IgD-negative memory B cell (primary cell): Measurements from ENCODE around the gene DNAJC5G. TPM values are rescaled to one million over a fixed set of nuclear protein-coding genes. Genes with fewer than 3 reads are reported as not detected.

Source experiments
- H3K27ac Mint-ChIP-seq, 3 donors: one replicate each; pipeline ENCODE4 v1.8.0; 2020 to 2022; ENCODE audit warnings: mild to moderate bottlenecking in 3 of 3, mixed read lengths in 3 of 3, moderate library complexity in 1 of 3
- H3K27me3 Mint-ChIP-seq: one replicate; pipeline ENCODE4 v1.8.0; 2021; ENCODE audit warnings: mixed read lengths
- H3K36me3 Mint-ChIP-seq: one replicate; pipeline ENCODE4 v1.8.0; 2020; ENCODE audit warnings: mild to moderate bottlenecking, mixed read lengths
- H3K4me1 Mint-ChIP-seq, 3 donors: one replicate each; pipeline ENCODE4 v1.8.0; 2020 to 2022; ENCODE audit warnings: mixed read lengths in 3 of 3, mild to moderate bottlenecking in 1 of 3
- H3K4me3 Mint-ChIP-seq, 4 donors: one replicate each; pipeline ENCODE4 v1.8.0; 2020 to 2022; ENCODE audit warnings: mild to moderate bottlenecking in 4 of 4, mixed read lengths in 4 of 4, moderate library complexity in 3 of 4
- H3K9me3 Mint-ChIP-seq, 3 donors: one replicate each; pipeline ENCODE4 v1.8.0; 2020 to 2021; ENCODE audit warnings: mixed read lengths in 3 of 3, mild to moderate bottlenecking in 1 of 3
- polyA plus RNA-seq: library from polyadenylated mRNA; unstranded; fragments of 300-500 nt; fragmentation: Illumina TruSeq; gene quantifications from one replicate; pipeline ENCODE4 v1.2.3, GENCODE V29; 2021

DNAJC5G gene
- polyA plus RNA-seq, 1 donor from 2014 or later: not detected

DNA sequence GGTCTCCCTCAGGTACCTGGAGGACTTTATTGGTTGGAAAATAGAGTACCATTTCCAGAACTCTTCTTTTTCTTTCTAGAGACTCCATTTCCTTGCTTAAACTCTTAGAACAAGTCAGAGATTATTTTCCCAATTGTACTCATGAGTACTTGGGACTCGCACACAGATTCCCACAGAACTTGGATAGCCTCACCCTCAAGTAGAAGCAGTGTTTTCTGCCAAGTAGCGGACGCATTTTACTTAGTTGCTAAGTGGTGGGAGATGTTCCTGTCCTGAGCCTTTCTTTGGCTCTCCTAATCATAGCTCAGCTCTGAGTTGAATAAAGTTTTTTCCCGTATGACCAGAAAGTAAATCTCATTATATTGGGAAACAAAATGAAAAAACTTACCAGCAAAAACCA lies 29.6 kb upstream of the DNAJC5G start:
- Mint-ChIP-seq H3K27ac (no peak overlapping the region), H3K9me3 (no peaks in the 10 kb centered on the region), H3K36me3 (peaks cover 2% of the 10 kb centered on the region)

DNA sequence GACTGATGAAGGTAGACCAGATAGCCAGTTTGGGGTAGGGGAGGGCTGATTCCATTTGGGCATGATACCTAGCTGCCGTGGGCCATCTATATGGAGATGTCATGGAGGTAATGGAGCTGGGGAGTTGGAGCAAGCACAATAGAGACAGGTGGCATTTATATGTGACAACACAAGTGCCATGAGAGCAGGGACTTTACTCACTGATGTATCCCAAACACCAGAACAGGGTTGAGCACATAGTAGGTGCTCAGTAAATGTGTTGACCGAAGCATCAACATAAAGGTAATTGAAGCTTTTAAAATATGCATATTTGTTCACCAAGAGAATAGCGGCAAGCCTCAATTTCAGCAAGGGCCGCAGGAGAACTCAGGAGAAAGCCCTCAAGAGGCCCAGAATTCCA lies 27.3 kb upstream of the DNAJC5G start:
- Mint-ChIP-seq H3K27ac (no peak overlapping the region), H3K36me3 (peaks cover 2% of the 10 kb centered on the region), H3K4me1 (peaks cover 0 to 6% (median 0%) of the 10 kb centered on the region in 3 donors), H3K4me3 (no peak overlapping the region), H3K9me3 (no peaks in the 10 kb centered on the region), H3K27me3 (peaks cover 15% of the 10 kb centered on the region)

More for the DNA sequence above, 29.6 kb upstream of the DNAJC5G start:
- H3K4me1 Mint-ChIP-seq: no peaks in the 10 kb centered on the region
- no peak overlapping the region for H3K4me3 Mint-ChIP-seq
- peaks cover 3% of the 10 kb centered on the region for H3K27me3 Mint-ChIP-seq

DNA sequence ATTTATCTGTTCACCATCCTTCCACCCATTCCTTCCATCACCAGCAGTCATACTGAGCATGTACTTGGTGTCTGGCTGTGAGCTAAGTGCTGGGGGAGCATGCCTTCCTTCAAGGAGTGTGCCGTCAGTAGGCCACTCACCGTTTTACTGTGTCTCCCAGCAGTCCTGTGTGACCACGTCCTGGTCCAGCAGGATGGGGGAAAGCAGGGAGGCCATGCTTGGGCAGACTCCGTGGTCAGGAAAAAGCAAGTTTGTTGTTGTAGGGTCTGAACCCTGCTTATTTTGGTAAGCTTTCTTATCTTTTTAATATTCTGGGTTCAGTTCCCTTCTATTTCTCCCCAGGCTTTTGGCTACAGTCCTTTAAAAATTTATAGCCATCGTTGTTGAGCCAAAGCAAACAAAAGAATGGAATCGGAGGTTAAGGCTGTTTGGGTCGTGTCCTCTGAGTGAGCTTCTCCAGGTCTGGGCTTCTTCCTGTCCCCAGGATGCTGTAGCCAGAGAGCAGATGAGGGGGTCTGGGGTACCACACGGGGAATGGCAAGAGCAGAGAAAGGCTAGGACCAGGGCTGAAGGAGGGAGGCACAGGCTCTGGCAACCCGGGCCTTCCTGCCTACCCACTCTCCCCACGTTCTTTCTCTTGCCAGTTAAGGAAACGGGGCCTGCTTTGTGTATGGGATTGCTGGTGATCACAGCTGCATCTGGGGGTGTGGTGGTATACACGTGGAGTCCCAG lies 25.9 kb upstream of the DNAJC5G start:
- Mint-ChIP-seq H3K4me3 (no peak overlapping the region), H3K36me3 (no peaks in the 10 kb centered on the region), H3K4me1 (peaks cover 0 to 6% (median 0%) of the 10 kb centered on the region in 3 donors), H3K9me3 (no peaks in the 10 kb centered on the region), H3K27ac (peak overlapping the region in 1 of 3 donors; percentile 23), H3K27me3 (peaks cover 15% of the 10 kb centered on the region)

DNA sequence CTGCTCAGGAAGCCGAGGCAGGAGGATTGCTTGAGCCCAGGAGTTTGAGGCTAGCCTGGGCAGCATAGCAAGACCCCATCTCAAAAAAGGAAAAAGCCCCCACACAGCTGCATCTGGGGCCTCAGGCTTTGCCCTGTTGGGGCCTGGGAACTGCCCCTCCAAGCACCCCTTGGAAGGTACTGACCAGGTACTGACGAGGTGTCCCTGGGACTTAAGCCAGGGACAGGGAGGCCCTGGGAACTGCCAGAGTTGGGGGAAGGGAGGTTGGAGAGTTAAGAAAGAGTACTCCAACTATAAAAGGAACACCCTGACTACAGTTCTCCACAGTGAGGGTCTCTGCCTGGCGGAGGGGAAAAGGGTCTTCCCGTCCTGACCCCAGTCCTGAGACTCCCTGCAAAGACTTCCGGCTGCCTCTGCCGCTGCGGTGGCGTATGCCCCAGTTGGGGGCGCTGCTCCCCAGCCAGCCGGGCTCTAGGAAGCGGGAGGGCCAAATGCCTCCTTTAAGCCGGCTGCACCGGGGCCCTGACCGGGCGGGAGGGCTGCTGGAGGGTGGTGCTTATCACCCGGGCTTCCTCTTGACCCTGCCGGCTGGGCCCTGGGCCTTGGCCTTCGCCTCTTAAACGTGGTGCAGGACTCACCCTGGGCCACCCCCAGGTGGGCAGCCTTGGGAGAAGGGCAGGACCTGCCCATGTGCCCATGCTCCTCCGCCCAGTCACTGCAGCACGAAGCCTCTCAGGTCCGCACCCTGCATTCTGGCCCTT lies 25.2 kb upstream of the DNAJC5G start:
- H3K27me3 Mint-ChIP-seq: peaks cover 18% of the 10 kb centered on the region
- H3K4me3 Mint-ChIP-seq: no peak overlapping the region
- no peak overlapping the region for H3K27ac Mint-ChIP-seq

DNA sequence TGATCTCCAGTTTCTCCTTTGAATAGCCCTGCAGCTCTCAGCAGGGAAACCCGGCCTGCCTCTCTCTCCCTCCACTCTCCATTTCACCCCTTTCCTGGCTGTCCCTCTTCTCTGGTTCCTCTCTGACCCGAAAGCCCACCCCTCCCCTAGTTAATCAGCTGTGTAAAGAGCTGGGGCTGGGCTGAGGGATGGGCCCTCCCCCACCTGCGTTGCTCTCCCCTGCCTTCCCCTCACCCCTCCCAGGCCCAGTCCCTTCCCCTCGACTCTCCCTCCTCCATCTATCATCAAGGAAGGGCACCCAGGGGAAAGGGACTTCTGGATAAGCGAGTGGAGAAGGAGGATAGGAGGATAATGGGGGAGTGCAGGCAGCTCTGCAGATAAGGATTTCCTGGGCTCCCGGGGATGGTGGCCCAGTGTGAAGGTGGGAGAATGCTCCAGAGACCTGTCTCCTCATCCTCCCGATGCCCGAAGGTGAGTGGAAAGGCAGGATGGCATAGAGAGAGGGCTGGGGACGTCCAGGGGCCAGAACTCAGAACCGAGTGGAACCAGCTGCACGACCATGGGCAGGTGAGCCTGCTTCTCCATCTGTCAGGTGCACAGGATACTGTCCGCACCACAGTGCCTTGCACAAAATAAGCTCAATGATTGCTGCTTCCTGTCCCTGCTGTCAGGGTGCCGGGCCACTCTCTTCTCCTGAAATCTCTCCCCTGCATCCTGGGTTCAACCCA lies 24.4 kb upstream of the DNAJC5G start:
- no peaks in the 10 kb centered on the region for H3K36me3 Mint-ChIP-seq
- H3K4me3 Mint-ChIP-seq: peak overlapping the region in 1 of 4 donors; percentile 10
- no peaks in the 10 kb centered on the region for H3K9me3 Mint-ChIP-seq
- no peak overlapping the region for H3K27ac Mint-ChIP-seq
- peaks cover 22% of the 10 kb centered on the region for H3K27me3 Mint-ChIP-seq
- peaks cover 0 to 6% (median 0%) of the 10 kb centered on the region in 3 donors for H3K4me1 Mint-ChIP-seq

More for the DNA sequence above, 25.2 kb upstream of the DNAJC5G start:
- H3K9me3 Mint-ChIP-seq: no peaks in the 10 kb centered on the region
- no peaks in the 10 kb centered on the region for H3K36me3 Mint-ChIP-seq
- peaks cover 0 to 6% (median 0%) of the 10 kb centered on the region in 3 donors for H3K4me1 Mint-ChIP-seq

DNA sequence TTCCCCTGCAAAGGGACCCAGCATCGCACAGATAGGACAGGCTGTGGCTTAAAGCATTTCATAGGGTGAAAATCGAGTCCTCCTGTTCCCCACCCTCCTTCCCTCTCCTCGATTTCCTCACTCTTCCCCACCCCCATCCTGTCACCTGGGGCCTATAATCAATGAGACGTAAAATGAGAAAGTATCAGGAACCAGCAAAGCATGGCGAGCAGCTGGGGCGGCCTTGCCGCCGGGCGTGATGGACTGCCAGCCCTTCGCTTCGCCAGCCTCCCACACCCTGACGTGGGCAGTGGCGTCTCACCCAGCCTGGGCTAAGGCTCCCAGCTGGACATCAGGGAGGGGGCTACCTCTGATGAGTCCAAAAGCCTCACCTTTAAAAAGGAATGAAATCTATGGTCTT lies 23.5 kb upstream of the DNAJC5G start:
- H3K27me3 Mint-ChIP-seq: peaks cover 26% of the 10 kb centered on the region
- H3K4me1 Mint-ChIP-seq: peaks cover 0 to 6% (median 0%) of the 10 kb centered on the region in 3 donors
- no peak overlapping the region for H3K27ac Mint-ChIP-seq
- no peaks in the 10 kb centered on the region for H3K36me3 Mint-ChIP-seq
- H3K4me3 Mint-ChIP-seq: no peak overlapping the region
- no peaks in the 10 kb centered on the region for H3K9me3 Mint-ChIP-seq

DNA sequence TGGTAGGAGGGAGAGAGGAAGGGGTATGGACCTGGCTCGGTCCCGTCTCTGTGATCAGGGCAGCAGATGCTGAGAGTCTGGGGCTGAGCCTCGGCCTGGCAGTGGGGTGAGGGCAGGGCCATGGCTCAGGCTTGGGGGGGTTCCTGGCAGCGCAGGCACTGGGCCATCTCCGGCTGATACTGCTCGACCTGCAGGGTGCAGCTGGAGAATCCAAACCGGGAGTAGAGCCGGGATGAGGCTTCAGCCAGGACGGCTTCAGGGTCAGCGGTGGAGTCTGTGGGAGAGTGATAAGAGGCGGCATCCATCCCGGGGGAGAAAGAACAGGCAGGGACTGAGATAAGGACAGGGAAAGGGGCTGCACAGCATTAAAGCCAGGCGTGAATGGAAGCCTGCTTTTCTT lies 20.0 kb upstream of the DNAJC5G start:
- H3K4me3 Mint-ChIP-seq: no peak overlapping the region
- H3K9me3 Mint-ChIP-seq: no peaks in the 10 kb centered on the region
- peaks cover 42% of the 10 kb centered on the region for H3K27me3 Mint-ChIP-seq
- peaks cover 1% of the 10 kb centered on the region for H3K36me3 Mint-ChIP-seq
- peaks cover 0 to 6% (median 0%) of the 10 kb centered on the region in 3 donors for H3K4me1 Mint-ChIP-seq
- no peak overlapping the region for H3K27ac Mint-ChIP-seq

DNA sequence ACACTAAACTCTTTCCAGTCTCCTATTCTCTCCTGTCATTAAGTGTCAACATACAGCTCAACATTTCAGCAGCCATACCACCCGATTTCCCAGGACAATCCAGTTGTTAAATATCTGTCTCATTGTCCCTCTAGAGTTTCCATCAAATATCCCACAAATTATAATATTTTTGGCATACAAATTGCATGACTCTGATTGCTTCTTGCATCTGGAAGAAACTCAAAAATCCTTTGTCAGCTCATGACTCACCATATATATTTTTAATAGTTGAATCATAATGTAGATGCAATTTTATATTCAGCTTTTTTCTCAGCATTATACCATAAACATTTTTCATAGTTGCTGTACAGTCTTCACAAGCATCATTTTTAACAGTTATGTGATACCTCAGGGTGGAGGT lies 19.6 kb upstream of the DNAJC5G start:
- Mint-ChIP-seq H3K27ac (no peak overlapping the region), H3K27me3 (peaks cover 42% of the 10 kb centered on the region), H3K4me1 (peaks cover 0 to 6% (median 0%) of the 10 kb centered on the region in 3 donors), H3K36me3 (peaks cover 1% of the 10 kb centered on the region), H3K9me3 (no peaks in the 10 kb centered on the region), H3K4me3 (no peak overlapping the region)

DNA sequence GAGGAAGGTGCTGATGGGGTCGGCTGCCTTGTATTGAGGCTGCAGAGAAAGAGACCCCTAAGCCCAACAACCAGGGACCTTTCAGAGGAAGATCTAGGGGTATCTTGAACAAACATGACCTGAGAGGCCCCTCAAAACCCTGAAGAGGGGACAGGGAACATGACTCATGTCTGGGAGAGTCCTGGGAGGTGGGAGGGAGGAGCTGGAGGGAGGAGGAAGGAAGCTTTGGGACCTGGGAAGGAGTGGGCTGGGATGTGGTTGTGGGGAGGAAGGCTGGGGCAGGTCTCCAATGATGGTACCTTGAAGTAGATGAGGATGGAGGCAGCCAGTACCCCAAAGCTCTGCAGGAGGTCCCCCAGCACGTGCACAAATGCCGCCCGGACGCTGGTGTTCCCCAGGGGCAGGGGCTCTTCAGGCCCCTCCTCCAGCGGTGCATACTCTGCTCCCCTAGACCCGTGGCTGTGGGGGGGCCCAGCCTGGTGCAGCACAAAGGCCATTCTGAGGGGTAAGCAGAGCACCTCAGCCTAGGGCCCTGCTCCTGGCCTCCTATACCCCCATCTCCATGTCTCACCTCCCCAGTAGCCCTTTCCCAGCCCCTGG lies 18.3 kb upstream of the DNAJC5G start:
- H3K36me3 Mint-ChIP-seq: peaks cover 1% of the 10 kb centered on the region
- peaks cover 0 to 8% (median 3%) of the 10 kb centered on the region in 3 donors for H3K4me1 Mint-ChIP-seq
- H3K27ac Mint-ChIP-seq: no peak overlapping the region
- peaks cover 40% of the 10 kb centered on the region for H3K27me3 Mint-ChIP-seq
- H3K4me3 Mint-ChIP-seq: no peak overlapping the region
- H3K9me3 Mint-ChIP-seq: peaks cover 0 to 2% (median 0%) of the 10 kb centered on the region in 3 donors

DNA sequence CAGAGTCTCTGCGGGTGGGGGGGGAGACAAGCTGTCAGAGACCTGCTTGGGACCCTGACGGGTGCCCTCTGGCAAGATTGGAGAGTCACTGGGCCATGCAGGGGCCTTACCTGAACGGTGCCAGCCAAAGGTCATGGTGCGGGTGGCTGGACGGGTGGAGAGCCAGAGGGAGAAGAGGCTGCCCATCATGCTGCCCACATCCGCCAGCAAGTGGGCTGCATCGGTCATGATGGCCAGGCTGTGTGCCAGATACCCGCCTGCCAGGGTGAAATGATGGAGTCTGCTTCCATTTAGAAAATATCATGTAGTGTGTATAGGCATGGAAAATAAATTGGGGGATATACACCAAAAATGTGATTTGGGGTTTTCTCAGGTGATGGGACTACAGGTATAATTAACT lies 17.2 kb upstream of the DNAJC5G start:
- H3K27me3 Mint-ChIP-seq: peaks cover 39% of the 10 kb centered on the region
- H3K27ac Mint-ChIP-seq: peak overlapping the region in 1 of 3 donors; percentile 14
- peaks cover 1% of the 10 kb centered on the region for H3K36me3 Mint-ChIP-seq
- H3K4me3 Mint-ChIP-seq: no peak overlapping the region
- H3K4me1 Mint-ChIP-seq: peaks cover 0 to 7% (median 3%) of the 10 kb centered on the region in 3 donors
- H3K9me3 Mint-ChIP-seq: peaks cover 0 to 2% (median 0%) of the 10 kb centered on the region in 3 donors

DNA sequence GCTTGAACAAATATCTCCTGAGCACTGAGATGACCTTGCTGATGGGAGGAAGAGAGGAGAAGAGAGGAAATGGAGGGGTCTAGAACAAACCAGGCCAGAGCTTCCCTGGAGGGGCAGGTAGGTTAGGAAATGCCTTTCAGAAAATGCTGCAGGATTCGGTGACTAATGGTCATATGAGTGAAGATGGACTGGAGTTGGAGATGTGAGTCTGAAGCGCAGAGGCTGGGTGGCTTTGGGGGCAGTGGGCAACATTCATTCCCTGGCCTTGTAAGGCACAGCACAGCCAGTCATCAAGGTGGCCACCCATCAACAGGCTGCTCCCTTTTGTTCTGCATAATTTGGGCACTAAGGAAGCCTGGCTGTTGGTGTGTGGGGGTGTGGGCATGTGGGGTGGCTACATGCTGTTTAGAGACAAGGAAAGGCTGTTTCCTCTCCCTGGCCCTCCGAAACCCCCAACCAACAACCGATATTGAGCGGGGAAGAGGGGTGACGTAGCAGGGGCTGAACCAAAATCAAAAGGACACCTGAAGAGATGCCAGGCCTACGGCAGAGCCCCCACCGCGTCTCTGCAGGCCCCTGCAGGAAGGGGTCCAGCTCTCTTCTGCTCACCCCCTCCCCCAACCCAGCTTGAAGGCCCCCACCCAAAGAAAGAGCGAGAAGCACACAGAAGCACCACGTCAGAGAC lies 13.8 kb upstream of the DNAJC5G start:
- Mint-ChIP-seq H3K27ac (no peak overlapping the region), H3K36me3 (peaks cover 1% of the 10 kb centered on the region), H3K9me3 (peaks cover 0 to 2% (median 0%) of the 10 kb centered on the region in 3 donors), H3K4me3 (peak overlapping the region; percentile 49 to 71 (median 63)), H3K4me1 (peaks cover 8 to 23% (median 13%) of the 10 kb centered on the region in 3 donors), H3K27me3 (peaks cover 47% of the 10 kb centered on the region)

DNA sequence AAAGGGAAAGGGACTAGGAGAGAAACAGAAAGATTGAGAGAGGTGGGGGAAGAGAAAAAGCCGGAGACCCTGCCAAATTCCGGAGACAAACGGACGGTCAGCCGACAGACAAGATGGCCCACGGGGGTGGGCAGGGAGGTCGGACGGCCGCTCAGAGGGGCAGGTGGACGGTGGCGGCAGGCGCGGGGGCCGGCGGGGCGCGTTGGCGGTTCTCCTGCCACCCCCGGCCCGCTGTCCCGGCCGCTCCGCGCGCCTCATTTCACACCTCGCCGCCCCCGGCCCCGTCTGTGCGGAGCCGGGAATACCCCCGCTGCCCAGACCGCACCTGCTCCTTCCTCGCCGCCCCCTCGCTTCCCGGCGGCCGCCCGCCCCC lies 13.3 kb upstream of the DNAJC5G start:
- Mint-ChIP-seq H3K4me3 (peak overlapping the region; percentile 49 to 71 (median 63)), H3K4me1 (peaks cover 8 to 23% (median 13%) of the 10 kb centered on the region in 3 donors), H3K36me3 (peaks cover 1% of the 10 kb centered on the region), H3K27ac (no peak overlapping the region), H3K27me3 (peaks cover 42% of the 10 kb centered on the region), H3K9me3 (peaks cover 0 to 2% (median 0%) of the 10 kb centered on the region in 3 donors)

DNA sequence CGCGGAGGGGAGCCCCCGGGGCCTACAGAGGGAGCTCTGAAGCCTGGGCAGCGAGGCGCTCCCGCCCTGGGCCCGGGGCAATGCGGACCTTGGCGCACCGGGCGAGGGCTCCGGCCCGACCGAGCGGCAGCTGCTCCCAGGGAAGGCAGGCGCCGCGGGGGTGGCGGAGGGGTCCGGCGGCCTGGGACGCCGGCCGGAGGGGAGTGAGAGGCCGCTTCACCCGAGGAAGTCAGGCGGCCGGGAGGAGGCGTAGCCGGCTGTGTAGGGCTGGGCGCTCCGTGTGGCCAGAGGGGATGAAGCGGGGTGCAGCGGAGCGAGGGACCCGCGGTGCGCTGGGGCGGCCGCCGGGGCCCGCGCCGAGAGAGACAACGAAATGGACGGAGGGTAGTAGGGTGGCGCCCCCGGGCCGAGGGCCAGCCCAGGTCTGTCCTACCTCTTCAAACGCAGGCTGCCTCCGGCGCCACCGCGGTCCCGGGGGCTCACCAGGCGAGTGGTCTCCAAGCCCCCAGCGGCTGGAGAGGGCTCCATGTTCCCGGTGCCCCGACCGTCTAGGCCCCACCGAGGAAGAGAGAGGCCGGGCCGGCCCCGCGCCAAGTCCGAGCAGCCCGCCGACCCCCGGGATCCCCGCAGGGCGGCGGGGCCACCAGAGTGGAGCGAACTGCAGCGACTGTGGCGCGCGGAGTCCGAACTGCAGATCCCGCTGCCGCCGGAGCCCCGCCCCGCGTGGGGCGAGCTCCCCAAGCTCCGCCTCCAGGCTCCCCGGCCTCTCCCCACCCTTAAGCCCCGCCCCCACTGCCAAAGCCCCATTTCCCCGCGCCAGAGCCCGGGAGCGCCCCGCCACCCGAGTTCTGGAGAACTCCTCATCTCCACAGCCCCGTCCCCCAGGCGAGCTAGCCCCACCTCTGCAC lies 12.6 kb upstream of the DNAJC5G start, which contains the start of gene SLC30A3:
SLC30A3 (minus strand) TSS at position 669 of the 908 bp plus-strand sequence; CDS start at position 528, 141 bp downstream.
- H3K27ac Mint-ChIP-seq: peak within 1 kb of the TSS in 2 of 3 donors; percentile 2 to 78
- H3K4me3 Mint-ChIP-seq: peak within 1 kb of the TSS; percentile 64 to 96 (median 92)
- peaks cover 0 to 2% (median 0%) of the 10 kb centered on the region in 3 donors for H3K9me3 Mint-ChIP-seq
- H3K36me3 Mint-ChIP-seq: peaks cover 1% of the 10 kb centered on the region
- H3K4me1 Mint-ChIP-seq: peaks cover 8 to 23% (median 13%) of the 10 kb centered on the region in 3 donors
- peaks cover 39% of the 10 kb centered on the region for H3K27me3 Mint-ChIP-seq
